Activated CD8-positive, alpha-beta T cell treated with anti-CD3 and anti-CD28 coated beads, Interleukin-2, amount 10 ng/mL, durations not matched to agents 7 days and 5 days (primary cell): ENCODE data around the gene MYO16. TPM values are rescaled to one million over a fixed set of nuclear protein-coding genes. Genes with fewer than 3 reads are reported as not detected.

ENCODE experiments used
- ATAC-seq: fragments of 150-1000 bp; cut with Tn5 transposase; one replicate; pipeline ENCODE4 v1.10.0; 2021; ENCODE audit warnings: moderate library complexity
- CTCF ChIA-PET: fragments of 350-600 bp; sonication (Branson Sonifier 250); formaldehyde crosslinking; loops from one replicate; lab custom pipeline; 2021; ENCODE audit warnings: antibody characterized with exemption; lab: Charles Lee
- POLR2A ChIA-PET: fragments of 350-600 bp; sonication (Branson Sonifier 250); formaldehyde crosslinking; loops from one replicate; lab custom pipeline; 2021; ENCODE audit warnings: antibody characterized with exemption; lab: Charles Lee
- DNase-seq: peaks from one replicate; pipeline ENCODE4 v3.0.0-alpha.2; 2020
- H3K27ac Mint-ChIP-seq: one replicate; pipeline ENCODE4 v1.8.0; 2021; ENCODE audit warnings: mild to moderate bottlenecking, mixed read lengths
- H3K27me3 Mint-ChIP-seq: one replicate; pipeline ENCODE4 v1.8.0; 2021; ENCODE audit warnings: low read depth, mixed read lengths
- H3K36me3 Mint-ChIP-seq: one replicate; pipeline ENCODE4 v1.8.0; 2021; ENCODE audit warnings: low read depth, mixed read lengths
- H3K4me1 Mint-ChIP-seq: one replicate; pipeline ENCODE4 v1.8.0; 2021; ENCODE audit warnings: low read depth, mixed read lengths
- H3K4me3 Mint-ChIP-seq: one replicate; pipeline ENCODE4 v1.8.0; 2021; ENCODE audit warnings: mild to moderate bottlenecking, mixed read lengths
- H3K9me3 Mint-ChIP-seq: one replicate; pipeline ENCODE4 v1.8.0; 2022; ENCODE audit warnings: mixed read lengths; ENCODE audit not compliant: insufficient read depth
- total RNA-seq, 2 experiments: library from RNA; stranded (reverse); gene quantifications; one replicate each; pipeline ENCODE4 v1.2.3, GENCODE V29; 2021

The MYO16 gene
- total RNA-seq, 2 experiments from 2014 or later: not detected

- Mint-ChIP-seq H3K9me3 (no peaks in the 10 kb centered on the region), H3K27me3 (peaks cover 7% of the 10 kb centered on the region), H3K4me1 (no peaks in the 10 kb centered on the region), H3K36me3 (no peaks in the 10 kb centered on the region), H3K27ac (no peak overlapping the region), H3K4me3 (no peak overlapping the region)
- ATAC-seq (no peak), DNase-seq (no peak)
- CTCF ChIA-PET: no interaction called here
- POLR2A ChIA-PET: no interaction called here
Measured at GRCh38 chr13:108932196-108932595, 302.8 kb downstream of the MYO16 start.

GRCh38 chr13:108933061-108933460 is 303.6 kb downstream of the MYO16 start:
- H3K36me3 Mint-ChIP-seq: no peaks in the 10 kb centered on the region
- CTCF ChIA-PET: interaction anchor here (1.0 kb wide), 1 partner anchor 38 kb away, joined by 3 read pairs; no protein-coding TSS in a partner anchor
- H3K4me1 Mint-ChIP-seq: no peaks in the 10 kb centered on the region
- no peak for ATAC-seq
- H3K27ac Mint-ChIP-seq: no peak overlapping the region
- no peaks in the 10 kb centered on the region for H3K9me3 Mint-ChIP-seq
- no peak for DNase-seq
- H3K4me3 Mint-ChIP-seq: no peak overlapping the region
- H3K27me3 Mint-ChIP-seq: peaks cover 9% of the 10 kb centered on the region
- POLR2A ChIA-PET: no interaction called here

GRCh38 chr13:108938155-108938554 is 308.7 kb downstream of the MYO16 start:
- ATAC-seq (no peak), DNase-seq (no peak)
- Mint-ChIP-seq H3K27me3 (peaks cover 8% of the 10 kb centered on the region), H3K9me3 (no peaks in the 10 kb centered on the region), H3K4me1 (no peaks in the 10 kb centered on the region), H3K4me3 (no peak overlapping the region), H3K27ac (no peak overlapping the region), H3K36me3 (no peaks in the 10 kb centered on the region)
- CTCF ChIA-PET: no interaction called here
- POLR2A ChIA-PET: no interaction called here

- ATAC-seq (no peak), DNase-seq (no peak)
- peaks cover 6% of the 10 kb centered on the region for H3K27me3 Mint-ChIP-seq
- no peaks in the 10 kb centered on the region for H3K36me3 Mint-ChIP-seq
- no peak overlapping the region for H3K27ac Mint-ChIP-seq
- no peak overlapping the region for H3K4me3 Mint-ChIP-seq
- H3K4me1 Mint-ChIP-seq: no peaks in the 10 kb centered on the region
- CTCF ChIA-PET: no interaction called here
- no peaks in the 10 kb centered on the region for H3K9me3 Mint-ChIP-seq
- POLR2A ChIA-PET: no interaction called here
Measured at GRCh38 chr13:108940121-108940520, 310.7 kb downstream of the MYO16 start.

- ATAC-seq (no peak), DNase-seq (no peak)
- POLR2A ChIA-PET: no interaction called here
- CTCF ChIA-PET: no interaction called here
- H3K4me1 Mint-ChIP-seq: no peaks in the 10 kb centered on the region
- H3K36me3 Mint-ChIP-seq: no peaks in the 10 kb centered on the region
- peaks cover 2% of the 10 kb centered on the region for H3K27me3 Mint-ChIP-seq
- H3K9me3 Mint-ChIP-seq: no peaks in the 10 kb centered on the region
- H3K4me3 Mint-ChIP-seq: no peak overlapping the region
- no peak overlapping the region for H3K27ac Mint-ChIP-seq
Measured at GRCh38 chr13:108943842-108944241, 314.4 kb downstream of the MYO16 start.

GRCh38 chr13:108944760-108945159 is 315.3 kb downstream of the MYO16 start:
- no peak for ATAC-seq
- peaks cover 4% of the 10 kb centered on the region for H3K27me3 Mint-ChIP-seq
- ChIA-PET POLR2A (no interaction called here), CTCF (no interaction called here)
- no peak overlapping the region for H3K4me3 Mint-ChIP-seq
- no peaks in the 10 kb centered on the region for H3K4me1 Mint-ChIP-seq
- H3K9me3 Mint-ChIP-seq: no peaks in the 10 kb centered on the region
- H3K36me3 Mint-ChIP-seq: no peaks in the 10 kb centered on the region
- DNase-seq: no peak
- H3K27ac Mint-ChIP-seq: no peak overlapping the region

- no peaks in the 10 kb centered on the region for H3K36me3 Mint-ChIP-seq
- no peaks in the 10 kb centered on the region for H3K4me1 Mint-ChIP-seq
- H3K4me3 Mint-ChIP-seq: no peak overlapping the region
- peaks cover 4% of the 10 kb centered on the region for H3K27me3 Mint-ChIP-seq
- POLR2A ChIA-PET: no interaction called here
- H3K27ac Mint-ChIP-seq: no peak overlapping the region
- CTCF ChIA-PET: no interaction called here
- H3K9me3 Mint-ChIP-seq: no peaks in the 10 kb centered on the region
- DNase-seq: no peak
- no peak for ATAC-seq
Measured at GRCh38 chr13:108947551-108948030, 318.2 kb downstream of the MYO16 start.

- no peak overlapping the region for H3K27ac Mint-ChIP-seq
- CTCF ChIA-PET: no interaction called here
- H3K27me3 Mint-ChIP-seq: peaks cover 2% of the 10 kb centered on the region
- ATAC-seq: no peak
- DNase-seq: no peak
- no peak overlapping the region for H3K4me3 Mint-ChIP-seq
- no peaks in the 10 kb centered on the region for H3K9me3 Mint-ChIP-seq
- no peaks in the 10 kb centered on the region for H3K4me1 Mint-ChIP-seq
- POLR2A ChIA-PET: no interaction called here
- H3K36me3 Mint-ChIP-seq: no peaks in the 10 kb centered on the region
Measured at GRCh38 chr13:108948251-108948671, 318.9 kb downstream of the MYO16 start.

- H3K27me3 Mint-ChIP-seq: peaks cover 2% of the 10 kb centered on the region
- H3K4me1 Mint-ChIP-seq: no peaks in the 10 kb centered on the region
- no peaks in the 10 kb centered on the region for H3K9me3 Mint-ChIP-seq
- DNase-seq (no peak), ATAC-seq (no peak)
- no peaks in the 10 kb centered on the region for H3K36me3 Mint-ChIP-seq
- ChIA-PET CTCF (interaction anchor here (0.9 kb wide), 1 partner anchor 55 kb away, joined by 3 read pairs; no protein-coding TSS in a partner anchor), POLR2A (no interaction called here)
- no peak overlapping the region for H3K4me3 Mint-ChIP-seq
- H3K27ac Mint-ChIP-seq: no peak overlapping the region
Measured at GRCh38 chr13:108950333-108951010, 321.1 kb downstream of the MYO16 start.

- no peak overlapping the region for H3K4me3 Mint-ChIP-seq
- ATAC-seq (no peak), DNase-seq (no peak)
- H3K36me3 Mint-ChIP-seq: no peaks in the 10 kb centered on the region
- no peak overlapping the region for H3K27ac Mint-ChIP-seq
- H3K4me1 Mint-ChIP-seq: no peaks in the 10 kb centered on the region
- H3K27me3 Mint-ChIP-seq: no peaks in the 10 kb centered on the region
- ChIA-PET POLR2A (no interaction called here), CTCF (no interaction called here)
- no peaks in the 10 kb centered on the region for H3K9me3 Mint-ChIP-seq
Measured at GRCh38 chr13:108955741-108956140, 326.3 kb downstream of the MYO16 start.

GRCh38 chr13:108957369-108958012 is 328.1 kb downstream of the MYO16 start:
- ChIA-PET CTCF (no interaction called here), POLR2A (no interaction called here)
- DNase-seq (no peak), ATAC-seq (no peak)
- no peaks in the 10 kb centered on the region for H3K36me3 Mint-ChIP-seq
- H3K4me3 Mint-ChIP-seq: no peak overlapping the region
- peaks cover 2% of the 10 kb centered on the region for H3K27me3 Mint-ChIP-seq
- no peaks in the 10 kb centered on the region for H3K9me3 Mint-ChIP-seq
- H3K27ac Mint-ChIP-seq: no peak overlapping the region
- H3K4me1 Mint-ChIP-seq: no peaks in the 10 kb centered on the region

GRCh38 chr13:108958013-108958376 is 328.6 kb downstream of the MYO16 start:
- Mint-ChIP-seq H3K4me3 (no peak overlapping the region), H3K27ac (no peak overlapping the region), H3K27me3 (peaks cover 3% of the 10 kb centered on the region), H3K4me1 (no peaks in the 10 kb centered on the region), H3K36me3 (no peaks in the 10 kb centered on the region), H3K9me3 (no peaks in the 10 kb centered on the region)
- ChIA-PET CTCF (no interaction called here), POLR2A (no interaction called here)
- DNase-seq (no peak), ATAC-seq (no peak)
